K562 (cell line): ENCODE data around the gene STX1A. TPM values are rescaled to one million over a fixed set of nuclear protein-coding genes. Genes with fewer than 3 reads are reported as not detected.

Experiments used
- BCLAF1 ChIP-seq, 2 experiments: fragments of 450-650 bp in 1 of 2; IDR thresholded peaks; 2 replicates each; pipeline ENCODE4 v1.6.1; 2011 to 2017; ENCODE audit warnings: low read depth in 2 of 2, antibody characterized with exemption in 1 of 2, borderline replicate concordance in 1 of 2, low read length in 1 of 2, mild to moderate bottlenecking in 1 of 2, mixed read lengths in 1 of 2; ENCODE audit not compliant: control insufficient read depth in 1 of 2
- CBX8 ChIP-seq: fragments of 200-600 bp; sonication (generic); IDR thresholded peaks from 2 replicates; pipeline ENCODE4 v1.6.1; 2012; ENCODE audit warnings: borderline replicate concordance, mixed run types, low read depth, mild to moderate bottlenecking, moderate library complexity, mixed read lengths, low read length, control low read depth, inconsistent platforms; ENCODE audit not compliant: poor library complexity, severe bottlenecking; ENCODE audit errors: extremely low read depth
- GTF2A2 ChIP-seq: IDR thresholded peaks from 2 replicates; pipeline ENCODE4 v1.6.1; 2016; ENCODE audit warnings: mild to moderate bottlenecking, missing genetic modification characterization, missing compliant biosample characterization
- LARP7 ChIP-seq: fragments of 450-650 bp; IDR thresholded peaks from 2 replicates; pipeline ENCODE4 v1.6.1; 2016
- NFIC ChIP-seq: fragments of 450-650 bp; IDR thresholded peaks from 2 replicates; pipeline ENCODE4 v1.6.1; 2017; ENCODE audit warnings: mild to moderate bottlenecking, inconsistent platforms
- NFXL1 ChIP-seq: fragments of 450-650 bp; formaldehyde crosslinking; IDR thresholded peaks from 2 replicates; pipeline ENCODE4 v1.4.0; 2021; ENCODE audit warnings: mild to moderate bottlenecking
- POLR2B ChIP-seq: fragments of 450-650 bp; IDR thresholded peaks from 2 replicates; pipeline ENCODE4 v1.6.1; 2018; ENCODE audit warnings: low read depth; ENCODE audit not compliant: partially characterized antibody
- RREB1 ChIP-seq: fragments of 250-450 bp; sonication (Bioruptor Pico); IDR thresholded peaks from 2 replicates; pipeline ENCODE4 v1.4.0; 2020
- SMARCA5 ChIP-seq: fragments of 450-650 bp; IDR thresholded peaks from 2 replicates; pipeline ENCODE4 v1.6.1; 2016
- XRCC3 ChIP-seq: fragments of 450-650 bp; IDR thresholded peaks from 2 replicates; pipeline ENCODE4 v1.6.1; 2017; ENCODE audit warnings: mild to moderate bottlenecking, moderate library complexity
- ZC3H4 ChIP-seq: sonication (generic); formaldehyde crosslinking; IDR thresholded peaks from 2 replicates; pipeline ENCODE4 v1.9.0; 2021; ENCODE audit warnings: missing genetic modification reagents, borderline replicate concordance
- ZC3H8 ChIP-seq: fragments of 450-650 bp; IDR thresholded peaks from 2 replicates; pipeline ENCODE4 v1.6.1; 2017
- ZEB2 ChIP-seq: fragments of 450-650 bp; IDR thresholded peaks from 2 replicates; pipeline ENCODE4 v1.6.1; 2016
- ZNF282 ChIP-seq: sonication (generic); formaldehyde crosslinking; IDR thresholded peaks from 2 replicates; pipeline ENCODE4 v1.8.1; 2023; ENCODE audit warnings: missing genetic modification reagents
- ZNF449 ChIP-seq: fragments of 250-450 bp; sonication (Bioruptor Pico); IDR thresholded peaks from 2 replicates; pipeline ENCODE4 v1.8.0; 2022; ENCODE audit warnings: moderate library complexity, mild to moderate bottlenecking, inconsistent platforms
- ZNF830 ChIP-seq: fragments of 250-450 bp; sonication (Bioruptor Pico); IDR thresholded peaks from 2 replicates; pipeline ENCODE4 v1.5.0; 2021; ENCODE audit warnings: mild to moderate bottlenecking
- polyA plus RNA-seq, 8 experiments: library from polyadenylated mRNA; depleted of rRNA in 4 of 8; stranded (reverse) in 5 of 8; unstranded in 3 of 8; fragments of >200 nt; fragmentation: Nextera tagmentation in 2 of 8; fragmentation: Illumina TruSeq in 1 of 8; extraction: Ambion mirVana in 2 of 8; extraction: Trizol in 1 of 8; gene quantifications; 2 replicates each; pipeline versions ENCODE4 v1.2.1 to v1.2.3, GENCODE V29; 2011 to 2014; ENCODE audit warnings: inconsistent platforms in 1 of 8, missing spikeins in 1 of 8
- total RNA-seq, 7 experiments: library from RNA; depleted of rRNA in 6 of 7; stranded (reverse); fragments of >200 nt in 6 of 7; fragmentation: Illumina TruSeq in 2 of 7; extraction: Trizol in 2 of 7; gene quantifications; 2 replicates each; pipeline versions ENCODE4 v1.2.1 to v1.2.3, GENCODE V29; 2011 to 2021; ENCODE audit warnings: low replicate concordance in 1 of 7

STX1A gene
- total and polyA plus RNA-seq, 9 of the 15 experiments (the other 6 are each of a cell fraction or from before 2014, with no cell fraction given), result 0.04 to 15.1 (median 6.3) TPM

GRCh38 chr7:73738612-73739386 is 19.3 kb upstream of the STX1A start, which contains the start of gene ABHD11 (continued):
- TF ChIP-seq ZC3H8 (no peak), GTF2A2 (tag) (no peak), RREB1 (CRISPR knock-in tag) (peak; percentile 82; the same call in 1 of the 2 replicates), ZNF830 (peak; percentile 85; the same call in 1 of the 2 replicates), POLR2B (peak; percentile 75), ZEB2 (peak; percentile 86), XRCC3 (no peak), CBX8 (no peak), BCLAF1 (IDR thresholded peaks at IDR 0.05; ENCODE audit: borderline replicate concordance in 1 of 2, control insufficient read depth in 1 of 2, low read depth in 2 of 2, low read length in 1 of 2) (0 out of 4 replicates have a peak, but pooled peaks of 1 of the 2 experiments have one; percentile 34), NFIC (peak; percentile 61; the same call in 1 of the 2 replicates), ZNF282 (CRISPR knock-in tag) (no peak; the same call in 1 of the 2 replicates), LARP7 (no peak; the same call in 1 of the 2 replicates), NFXL1 (no peak), SMARCA5 (no peak), ZNF449 (CRISPR knock-in tag) (peak; percentile 39; the same call in 1 of the 2 replicates), ZC3H4 (CRISPR knock-in tag) (no peak)
